ENCODE measurements around the gene MARCKSL1.
"Not testable (repeated sequence)": the region's sequence is repeated elsewhere in the genome, so short reads cannot be mapped to it uniquely, and the experiment has no call there.

The MARCKSL1 gene

GRCh38 chr1:32291145-32291707 lies 44.8 kb downstream of the MARCKSL1 start:
- Histone ChIP-seq H3K4me1 (ENCODE audit: control insufficient read depth in 2 of 2, insufficient read depth in 2 of 2, low read length in 2 of 2) (peaks cover 21 to 28% of the 10 kb centered on the region in 2 donors), H3K27me3 (ENCODE audit: control insufficient read depth in 2 of 2, insufficient read depth in 2 of 2, low read length in 2 of 2) (no peaks in the 10 kb centered on the region), H3K9ac (ENCODE audit: low read depth in 1 of 2, low read length in 2 of 2) (peak overlapping the region; percentile 68 to 83), H3K4me3 (ENCODE audit: low read length in 2 of 2) (peak overlapping the region; percentile 74 to 99), H3K27ac (ENCODE audit: low read depth in 2 of 2, low read length in 2 of 2) (peak overlapping the region; percentile 88 to 92), H3K36me3 (ENCODE audit: control insufficient read depth in 2 of 2, insufficient read depth in 2 of 2, low read length in 2 of 2) (peaks cover 4 to 6% of the 10 kb centered on the region in 2 donors), H3K9me3 (ENCODE audit: control insufficient read depth in 2 of 2, low read length in 2 of 2) (no peaks in the 10 kb centered on the region)

DNA sequence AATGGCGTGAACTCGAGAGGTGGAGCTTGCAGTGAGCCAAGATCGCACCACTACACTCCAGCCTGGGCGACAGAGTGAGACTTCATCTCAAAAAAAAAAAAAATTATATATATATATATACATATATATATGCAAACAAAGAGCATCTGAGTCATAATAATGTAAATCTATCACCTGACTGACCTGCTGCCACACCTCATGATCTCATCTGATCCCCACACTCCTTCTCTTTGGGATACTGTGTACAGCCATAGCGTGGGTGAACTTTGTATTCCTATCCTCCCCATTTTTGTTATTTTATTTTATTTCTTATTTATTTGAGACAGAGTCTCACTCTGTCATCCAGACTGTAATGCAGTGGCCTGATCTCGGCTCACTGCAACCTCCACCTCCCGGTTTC lies 46.8 kb downstream of the MARCKSL1 start:
- no peaks in the 10 kb centered on the region for H3K36me3 ChIP-seq (ENCODE audit: control insufficient read depth in 2 of 2, insufficient read depth in 2 of 2, low read length in 2 of 2)
- H3K9me3 ChIP-seq (ENCODE audit: control insufficient read depth in 2 of 2, low read length in 2 of 2) = no peaks in the 10 kb centered on the region
- no peak overlapping the region for H3K9ac ChIP-seq (ENCODE audit: low read depth in 1 of 2, low read length in 2 of 2)
- H3K4me3 ChIP-seq (ENCODE audit: low read length in 2 of 2) = no peak overlapping the region
- no peaks in the 10 kb centered on the region for H3K27me3 ChIP-seq (ENCODE audit: control insufficient read depth in 2 of 2, insufficient read depth in 2 of 2, low read length in 2 of 2)
- peak overlapping the region in 1 of 2 donors; percentile 68 for H3K27ac ChIP-seq (ENCODE audit: low read depth in 2 of 2, low read length in 2 of 2)
- H3K4me1 ChIP-seq (ENCODE audit: control insufficient read depth in 2 of 2, insufficient read depth in 2 of 2, low read length in 2 of 2) = peaks cover 16 to 18% of the 10 kb centered on the region in 2 donors

DNA sequence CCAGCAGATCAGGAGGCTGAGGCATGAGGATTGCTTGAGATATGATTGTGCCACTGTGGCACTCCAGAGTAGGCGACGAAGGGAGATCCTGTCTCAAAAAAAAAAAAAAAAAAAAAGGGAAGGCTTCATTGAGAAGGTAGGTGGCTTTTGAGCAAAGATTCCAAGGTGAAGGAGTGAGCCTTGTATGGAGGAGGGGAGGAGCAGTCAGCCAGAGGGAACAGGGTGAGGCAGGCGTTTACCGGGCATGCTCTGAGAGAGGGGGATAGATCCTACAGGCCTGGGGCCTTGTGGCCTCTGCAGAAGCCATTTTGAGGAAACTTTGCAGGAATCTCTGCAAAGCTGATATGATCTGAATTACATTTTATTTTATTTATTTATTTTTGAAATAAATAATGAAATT lies 49.3 kb downstream of the MARCKSL1 start:
- Histone ChIP-seq H3K9me3 (ENCODE audit: control insufficient read depth in 2 of 2, low read length in 2 of 2) (no peaks in the 10 kb centered on the region), H3K27me3 (ENCODE audit: control insufficient read depth in 2 of 2, insufficient read depth in 2 of 2, low read length in 2 of 2) (no peaks in the 10 kb centered on the region), H3K4me3 (ENCODE audit: low read length in 2 of 2) (no peak overlapping the region), H3K36me3 (ENCODE audit: control insufficient read depth in 2 of 2, insufficient read depth in 2 of 2, low read length in 2 of 2) (no peaks in the 10 kb centered on the region), H3K4me1 (ENCODE audit: control insufficient read depth in 2 of 2, insufficient read depth in 2 of 2, low read length in 2 of 2) (peaks cover 11 to 12% of the 10 kb centered on the region in 2 donors), H3K9ac (ENCODE audit: low read depth in 1 of 2, low read length in 2 of 2) (no peak overlapping the region), H3K27ac (ENCODE audit: low read depth in 2 of 2, low read length in 2 of 2) (no peak overlapping the region)

DNA sequence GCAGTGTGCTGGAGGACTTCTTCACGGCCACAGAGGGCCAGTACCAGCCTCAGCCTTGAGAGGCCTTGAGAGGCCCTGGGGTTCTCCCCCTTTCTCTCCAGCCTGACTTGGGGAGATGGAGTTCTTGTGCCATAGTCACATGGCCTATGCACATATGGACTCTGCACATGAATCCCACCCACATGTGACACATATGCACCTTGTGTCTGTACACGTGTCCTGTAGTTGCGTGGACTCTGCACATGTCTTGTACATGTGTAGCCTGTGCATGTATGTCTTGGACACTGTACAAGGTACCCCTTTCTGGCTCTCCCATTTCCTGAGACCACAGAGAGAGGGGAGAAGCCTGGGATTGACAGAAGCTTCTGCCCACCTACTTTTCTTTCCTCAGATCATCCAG lies 50.4 kb downstream of the MARCKSL1 start:
- Histone ChIP-seq H3K27ac (ENCODE audit: low read depth in 2 of 2, low read length in 2 of 2) (no peak overlapping the region), H3K36me3 (ENCODE audit: control insufficient read depth in 2 of 2, insufficient read depth in 2 of 2, low read length in 2 of 2) (no peaks in the 10 kb centered on the region), H3K27me3 (ENCODE audit: control insufficient read depth in 2 of 2, insufficient read depth in 2 of 2, low read length in 2 of 2) (no peaks in the 10 kb centered on the region), H3K9me3 (ENCODE audit: control insufficient read depth in 2 of 2, low read length in 2 of 2) (no peaks in the 10 kb centered on the region), H3K4me1 (ENCODE audit: control insufficient read depth in 2 of 2, insufficient read depth in 2 of 2, low read length in 2 of 2) (peaks cover 3 to 4% of the 10 kb centered on the region in 2 donors), H3K9ac (ENCODE audit: low read depth in 1 of 2, low read length in 2 of 2) (no peak overlapping the region), H3K4me3 (ENCODE audit: low read length in 2 of 2) (no peak overlapping the region)

- H3K36me3 ChIP-seq (ENCODE audit: control insufficient read depth in 2 of 2, insufficient read depth in 2 of 2, low read length in 2 of 2); H3K4me3 ChIP-seq (ENCODE audit: low read length in 2 of 2); H3K9me3 ChIP-seq (ENCODE audit: control insufficient read depth in 2 of 2, low read length in 2 of 2); H3K27me3 ChIP-seq (ENCODE audit: control insufficient read depth in 2 of 2, insufficient read depth in 2 of 2, low read length in 2 of 2); H3K9ac ChIP-seq (ENCODE audit: low read depth in 1 of 2, low read length in 2 of 2); H3K27ac ChIP-seq (ENCODE audit: low read depth in 2 of 2, low read length in 2 of 2); H3K4me1 ChIP-seq (ENCODE audit: control insufficient read depth in 2 of 2, insufficient read depth in 2 of 2, low read length in 2 of 2): not testable (repeated sequence)
Measured at GRCh38 chr1:32284777-32285176, 51.3 kb downstream of the MARCKSL1 start.

Data from mucosa of rectum (tissue), 2 donors.